HuH-7 (cell line): ENCODE measurements around the gene ZNF586.
"Not testable (repeated sequence)": the region's sequence is repeated elsewhere in the genome, so short reads cannot be mapped to it uniquely, and the experiment has no call there.

Source experiments
- DNase-seq: peaks from one replicate; pipeline ENCODE4 v3.0.0; 2011; ENCODE audit warnings: low spot score

Gene ZNF586

GRCh38 chr19:57823608-57824007 lies 54.1 kb downstream of the ZNF586 start:
- not testable (repeated sequence) for DNase-seq

- no peak for DNase-seq
Observed at GRCh38 chr19:57825511-57825910, 56.0 kb downstream of the ZNF586 start.

- DNase-seq: no peak
Observed at GRCh38 chr19:57829316-57829715, 59.8 kb downstream of the ZNF586 start.

GRCh38 chr19:57830071-57830602 lies 60.7 kb downstream of the ZNF586 start, which contains the start of gene ZNF587B:
Gene ZNF587B (plus strand): TSS chr19:57830299. CDS start chr19:57830529, 230 bp downstream.
- no peak for DNase-seq
